ENCODE measurements around the gene NR3C2. TPM values are rescaled to one million over a fixed set of nuclear protein-coding genes. Genes with fewer than 3 reads are reported as not detected.

NR3C2 gene
- total and polyA plus RNA-seq, 5 experiments from 2014 or later = 6.8 to 53.5 (median 9.4) TPM

- Mint-ChIP-seq H3K4me1 (peaks cover 3 to 56% (median 16%) of the 10 kb centered on the region in 4 donors), H3K9me3 (peaks cover 0 to 31% (median 10%) of the 10 kb centered on the region in 9 donors), H3K27ac (peak overlapping the region in 8 of 10 donors; percentile 1 to 87 (median 27)), H3K4me3 (peak overlapping the region in 1 of 10 donors; percentile 35), H3K27me3 (no peaks in the 10 kb centered on the region), H3K36me3 (peaks cover 28 to 61% (median 52%) of the 10 kb centered on the region in 3 donors)
- DNase-seq = no peak
- POLR2A ChIA-PET = interaction anchor here (1.0 to 2.0 kb wide), 2 partner anchors 11 to 373 kb away, joined by 3 to 7 read pairs; partner anchors contain the start of gene NR3C2
- ATAC-seq = no peak
These were observed 372.4 kb downstream of the NR3C2 start for GRCh38 chr4:148069895-148070178.

- Mint-ChIP-seq H3K9me3 (peaks cover 0 to 25% (median 7%) of the 10 kb centered on the region in 9 donors), H3K27me3 (no peaks in the 10 kb centered on the region), H3K27ac (peak overlapping the region in 8 of 10 donors; percentile 6 to 87 (median 50)), H3K36me3 (peaks cover 23 to 61% (median 51%) of the 10 kb centered on the region in 3 donors), H3K4me1 (peaks cover 3 to 57% (median 16%) of the 10 kb centered on the region in 4 donors), H3K4me3 (peak overlapping the region in 1 of 10 donors; percentile 10)
- ATAC-seq = no peak
- POLR2A ChIA-PET = interaction anchor here (1.0 to 2.0 kb wide), 2 partner anchors 10 to 373 kb away, joined by 3 to 7 read pairs; partner anchors contain the start of gene NR3C2
- DNase-seq = no peak
These were observed 372.9 kb downstream of the NR3C2 start for GRCh38 chr4:148069086-148069894.

GRCh38 chr4:148068065-148068911 lies 373.9 kb downstream of the NR3C2 start:
- no peak overlapping the region for H3K4me3 Mint-ChIP-seq

GRCh38 chr4:148067301-148067916 lies 374.8 kb downstream of the NR3C2 start:
- Mint-ChIP-seq H3K4me1 (peaks cover 5 to 69% (median 24%) of the 10 kb centered on the region in 4 donors), H3K4me3 (no peak overlapping the region), H3K27ac (peak overlapping the region in 5 of 10 donors; percentile 7 to 77 (median 46)), H3K27me3 (no peaks in the 10 kb centered on the region), H3K9me3 (peaks cover 0 to 9% (median 0%) of the 10 kb centered on the region in 9 donors), H3K36me3 (peaks cover 10 to 49% (median 38%) of the 10 kb centered on the region in 3 donors)
- POLR2A ChIA-PET = interaction anchor here (0.6 to 1.0 kb wide), 2 partner anchors 22 to 375 kb away, joined by 3 read pairs; no protein-coding TSS in a partner anchor
- DNase-seq = no peak
- ATAC-seq = no peak

More at GRCh38 chr4:148068065-148068911, 373.9 kb downstream of the NR3C2 start:
- Mint-ChIP-seq H3K27me3 (no peaks in the 10 kb centered on the region), H3K4me1 (peaks cover 3 to 63% (median 18%) of the 10 kb centered on the region in 4 donors), H3K36me3 (peaks cover 13 to 54% (median 47%) of the 10 kb centered on the region in 3 donors), H3K9me3 (peaks cover 0 to 15% (median 5%) of the 10 kb centered on the region in 9 donors), H3K27ac (peak overlapping the region in 8 of 10 donors; percentile 4 to 75 (median 60))
- ATAC-seq (no peak), DNase-seq (no peak)
- POLR2A ChIA-PET = interaction anchor here (2.0 kb wide), 1 partner anchor 9 kb away, joined by 7 read pairs; no protein-coding TSS in a partner anchor

GRCh38 chr4:148065075-148065474 lies 377.1 kb downstream of the NR3C2 start:
- Mint-ChIP-seq H3K4me3 (peak overlapping the region in 1 of 10 donors; percentile 25), H3K36me3 (peaks cover 15 to 36% (median 23%) of the 10 kb centered on the region in 3 donors), H3K9me3 (peaks cover 0 to 6% (median 2%) of the 10 kb centered on the region in 9 donors), H3K27me3 (no peaks in the 10 kb centered on the region), H3K27ac (peak overlapping the region in 3 of 10 donors; percentile 23 to 82 (median 27)), H3K4me1 (peaks cover 28 to 84% (median 42%) of the 10 kb centered on the region in 4 donors)
- POLR2A ChIA-PET = interaction anchor here (1.6 kb wide), 1 partner anchor 12 kb away, joined by 3 read pairs; no protein-coding TSS in a partner anchor
- DNase-seq = no peak
- no peak for ATAC-seq

- Mint-ChIP-seq H3K36me3 (peaks cover 15 to 40% (median 23%) of the 10 kb centered on the region in 3 donors), H3K4me3 (no peak overlapping the region), H3K27ac (peak overlapping the region in 4 of 10 donors; percentile 38 to 57 (median 54)), H3K9me3 (peaks cover 0 to 11% (median 3%) of the 10 kb centered on the region in 9 donors), H3K4me1 (peaks cover 32 to 84% (median 44%) of the 10 kb centered on the region in 4 donors), H3K27me3 (no peaks in the 10 kb centered on the region)
- POLR2A ChIA-PET = interaction anchor here (1.6 to 13.9 kb wide), 3 partner anchors 10 to 380 kb away, joined by 3 to 304 read pairs (median 5); partner anchors contain the start of gene NR3C2
- ATAC-seq (no peak), DNase-seq (no peak)
These were observed 377.8 kb downstream of the NR3C2 start for GRCh38 chr4:148064451-148064850.

- H3K4me3 Mint-ChIP-seq = peak overlapping the region in 5 of 10 donors; percentile 36 to 85 (median 78)
- H3K27me3 Mint-ChIP-seq = no peaks in the 10 kb centered on the region
- peaks cover 23 to 48% (median 30%) of the 10 kb centered on the region in 3 donors for H3K36me3 Mint-ChIP-seq
- H3K9me3 Mint-ChIP-seq = peaks cover 0 to 22% (median 8%) of the 10 kb centered on the region in 9 donors
- POLR2A ChIA-PET = interaction anchor here (4.5 to 13.9 kb wide), 2 partner anchors 11 to 382 kb away, joined by 45 to 304 read pairs; partner anchors contain the start of gene NR3C2
- DNase-seq (no peak), ATAC-seq (no peak)
- H3K4me1 Mint-ChIP-seq = peaks cover 40 to 86% (median 58%) of the 10 kb centered on the region in 4 donors
- peak overlapping the region in 9 of 10 donors; percentile 96 to 100 (median 98) for H3K27ac Mint-ChIP-seq
These were observed 379.8 kb downstream of the NR3C2 start for GRCh38 chr4:148062301-148062950.

GRCh38 chr4:148061795-148062194 lies 380.4 kb downstream of the NR3C2 start:
- Mint-ChIP-seq H3K36me3 (peaks cover 23 to 46% (median 30%) of the 10 kb centered on the region in 3 donors), H3K27ac (peak overlapping the region; percentile 90 to 100 (median 98)), H3K27me3 (no peaks in the 10 kb centered on the region), H3K9me3 (peaks cover 0 to 25% (median 8%) of the 10 kb centered on the region in 9 donors), H3K4me3 (peak overlapping the region in 9 of 10 donors; percentile 24 to 94 (median 81)), H3K4me1 (peaks cover 43 to 86% (median 62%) of the 10 kb centered on the region in 4 donors)
- DNase-seq = peak in 1 of 10 donors; percentile 38
- peak in 1 of 2 donors; percentile 21 for ATAC-seq
- POLR2A ChIA-PET = interaction anchor here (1.0 to 13.9 kb wide), 4 partner anchors 9 to 383 kb away, joined by 3 to 304 read pairs (median 24); partner anchors contain the start of gene NR3C2

- H3K36me3 Mint-ChIP-seq = peaks cover 20 to 39% (median 30%) of the 10 kb centered on the region in 3 donors
- peak overlapping the region; percentile 70 to 94 (median 86) for H3K4me3 Mint-ChIP-seq
- H3K4me1 Mint-ChIP-seq = peaks cover 46 to 86% (median 66%) of the 10 kb centered on the region in 4 donors
- POLR2A ChIA-PET = interaction anchor here (0.7 to 13.9 kb wide), 7 partner anchors 9 to 384 kb away, joined by 3 to 304 read pairs (median 3); partner anchors contain the start of genes NR3C2 and PRMT9
- ATAC-seq (peak; percentile 40 to 54), DNase-seq (no peak)
- H3K27ac Mint-ChIP-seq = peak overlapping the region; percentile 96 to 100 (median 98)
- H3K9me3 Mint-ChIP-seq = peaks cover 0 to 25% (median 8%) of the 10 kb centered on the region in 9 donors
- no peaks in the 10 kb centered on the region for H3K27me3 Mint-ChIP-seq
These were observed 381.1 kb downstream of the NR3C2 start for GRCh38 chr4:148061141-148061481.

- H3K36me3 Mint-ChIP-seq = peaks cover 15 to 37% (median 27%) of the 10 kb centered on the region in 3 donors
- peak overlapping the region; percentile 96 to 100 (median 98) for H3K27ac Mint-ChIP-seq
- ATAC-seq (peak; percentile 81 to 85), DNase-seq (peak in 8 of 10 donors; percentile 12 to 75 (median 57))
- H3K4me3 Mint-ChIP-seq = peak overlapping the region; percentile 70 to 94 (median 86)
- peaks cover 0 to 26% (median 8%) of the 10 kb centered on the region in 9 donors for H3K9me3 Mint-ChIP-seq
- no peaks in the 10 kb centered on the region for H3K27me3 Mint-ChIP-seq
- H3K4me1 Mint-ChIP-seq = peaks cover 49 to 86% (median 72%) of the 10 kb centered on the region in 4 donors
- POLR2A ChIA-PET = interaction anchor here (0.6 to 13.9 kb wide), 12 partner anchors 9 to 384 kb away, joined by 3 to 304 read pairs (median 4); partner anchors contain the start of genes NR3C2 and PRMT9
These were observed 381.7 kb downstream of the NR3C2 start for GRCh38 chr4:148060264-148061140.
